NB4 (cell line): ENCODE data around the gene COL4A2.

Experiments used
- DNase-seq: peaks from one replicate; pipeline ENCODE4 v3.0.0; 2010; ENCODE audit warnings: low read depth
- H3K4me3 ChIP-seq: one replicate; pipeline ENCODE4 v1.5.1; 2011; ENCODE audit warnings: mild to moderate bottlenecking, low read depth, low read length, moderate library complexity
- MYC ChIP-seq: IDR thresholded peaks from 2 replicates; pipeline ENCODE4 v1.6.1; 2011; ENCODE audit warnings: low read depth, low read length
- POLR2A ChIP-seq: IDR thresholded peaks from 2 replicates; pipeline ENCODE4 v1.6.1; 2011; ENCODE audit warnings: mild to moderate bottlenecking; ENCODE audit not compliant: insufficient read length; ENCODE audit errors: extremely low read depth
- TF ChIP-seq, protein P1 (sequence below): IDR thresholded peaks from 2 replicates; pipeline ENCODE4 v1.6.1; 2011; ENCODE audit warnings: low read depth, low read length
- TF ChIP-seq, protein P2 (sequence below): IDR thresholded peaks from one replicate; pipeline ENCODE4 v1.5.1; 2012; ENCODE audit warnings: low read depth, low read length

Gene COL4A2

DNA sequence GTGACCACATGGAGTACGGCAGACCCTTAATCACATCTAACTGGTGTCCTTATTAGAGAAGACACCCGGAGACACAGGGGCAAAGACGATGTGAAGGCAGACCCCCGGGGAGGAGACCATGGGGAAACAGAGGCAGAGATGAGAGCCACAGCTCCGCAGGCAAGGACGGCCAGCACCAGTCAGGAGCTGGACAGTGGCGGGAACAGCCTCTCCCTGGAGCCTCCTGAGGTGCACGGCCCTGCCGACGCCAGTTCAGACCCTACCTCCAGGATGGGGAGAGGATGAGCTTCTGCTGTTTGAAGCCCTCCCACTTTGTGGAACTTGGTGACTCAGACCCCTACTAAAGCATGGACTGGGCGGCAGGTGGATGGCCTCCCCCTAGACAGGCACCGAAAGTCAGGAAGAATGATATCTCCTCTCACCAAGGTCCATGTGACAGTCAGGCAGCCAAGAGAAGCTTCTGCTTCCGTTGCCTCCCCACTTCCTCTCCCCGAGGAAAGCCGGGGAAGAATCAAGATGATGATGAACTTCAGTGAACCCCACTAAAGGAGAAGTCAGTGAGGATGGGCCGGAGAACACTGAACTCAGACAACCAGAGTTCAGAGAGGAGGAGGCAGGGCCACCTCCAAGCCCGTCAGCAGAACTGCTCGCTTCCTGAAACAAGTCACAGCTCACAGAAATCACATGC, 229.1 kb downstream of the COL4A2 start:
- H3K4me3 ChIP-seq: no peak overlapping the region
- TF ChIP-seq, protein P1, sequence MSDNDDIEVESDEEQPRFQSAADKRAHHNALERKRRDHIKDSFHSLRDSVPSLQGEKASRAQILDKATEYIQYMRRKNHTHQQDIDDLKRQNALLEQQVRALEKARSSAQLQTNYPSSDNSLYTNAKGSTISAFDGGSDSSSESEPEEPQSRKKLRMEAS: peak; percentile 84
- no peak for TF ChIP-seq POLR2A
- TF ChIP-seq, protein P2, sequence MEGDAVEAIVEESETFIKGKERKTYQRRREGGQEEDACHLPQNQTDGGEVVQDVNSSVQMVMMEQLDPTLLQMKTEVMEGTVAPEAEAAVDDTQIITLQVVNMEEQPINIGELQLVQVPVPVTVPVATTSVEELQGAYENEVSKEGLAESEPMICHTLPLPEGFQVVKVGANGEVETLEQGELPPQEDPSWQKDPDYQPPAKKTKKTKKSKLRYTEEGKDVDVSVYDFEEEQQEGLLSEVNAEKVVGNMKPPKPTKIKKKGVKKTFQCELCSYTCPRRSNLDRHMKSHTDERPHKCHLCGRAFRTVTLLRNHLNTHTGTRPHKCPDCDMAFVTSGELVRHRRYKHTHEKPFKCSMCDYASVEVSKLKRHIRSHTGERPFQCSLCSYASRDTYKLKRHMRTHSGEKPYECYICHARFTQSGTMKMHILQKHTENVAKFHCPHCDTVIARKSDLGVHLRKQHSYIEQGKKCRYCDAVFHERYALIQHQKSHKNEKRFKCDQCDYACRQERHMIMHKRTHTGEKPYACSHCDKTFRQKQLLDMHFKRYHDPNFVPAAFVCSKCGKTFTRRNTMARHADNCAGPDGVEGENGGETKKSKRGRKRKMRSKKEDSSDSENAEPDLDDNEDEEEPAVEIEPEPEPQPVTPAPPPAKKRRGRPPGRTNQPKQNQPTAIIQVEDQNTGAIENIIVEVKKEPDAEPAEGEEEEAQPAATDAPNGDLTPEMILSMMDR: no peak
- TF ChIP-seq MYC: peak; percentile 75; the same call in 1 of the 2 replicates
- DNase-seq: peak; percentile 90

DNA sequence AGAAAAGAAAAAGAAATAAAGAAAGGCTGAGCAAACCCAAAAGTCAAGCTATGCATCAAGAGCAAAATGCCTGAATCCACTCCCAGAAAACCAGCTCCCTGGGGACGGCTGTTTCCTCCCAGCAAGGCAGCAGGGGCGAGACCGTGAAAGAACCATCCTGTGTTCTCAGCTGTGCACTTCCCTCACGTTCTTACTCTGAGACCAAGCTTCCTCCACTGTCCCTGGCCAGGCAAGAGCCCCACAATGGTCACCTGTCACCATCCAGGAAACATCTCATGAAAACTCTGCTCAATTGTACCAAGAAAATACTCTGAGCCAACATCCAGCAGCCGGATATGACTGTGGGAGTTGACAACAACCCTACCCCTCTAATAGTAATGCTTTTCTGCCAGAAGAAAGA, 231.5 kb downstream of the COL4A2 start:
- TF ChIP-seq, protein P1: no peak
- TF ChIP-seq POLR2A: no peak
- TF ChIP-seq, protein P2: no peak
- no peak for TF ChIP-seq MYC
- DNase-seq: peak; percentile 40
- no peak overlapping the region for H3K4me3 ChIP-seq

- no peak overlapping the region for H3K4me3 ChIP-seq
- TF ChIP-seq POLR2A (no peak), MYC (no peak)
- TF ChIP-seq, protein P1: no peak
- TF ChIP-seq, protein P2: no peak
- no peak for DNase-seq
Measured at GRCh38 chr13:110539894-110540293, 232.8 kb downstream of the COL4A2 start.

DNA sequence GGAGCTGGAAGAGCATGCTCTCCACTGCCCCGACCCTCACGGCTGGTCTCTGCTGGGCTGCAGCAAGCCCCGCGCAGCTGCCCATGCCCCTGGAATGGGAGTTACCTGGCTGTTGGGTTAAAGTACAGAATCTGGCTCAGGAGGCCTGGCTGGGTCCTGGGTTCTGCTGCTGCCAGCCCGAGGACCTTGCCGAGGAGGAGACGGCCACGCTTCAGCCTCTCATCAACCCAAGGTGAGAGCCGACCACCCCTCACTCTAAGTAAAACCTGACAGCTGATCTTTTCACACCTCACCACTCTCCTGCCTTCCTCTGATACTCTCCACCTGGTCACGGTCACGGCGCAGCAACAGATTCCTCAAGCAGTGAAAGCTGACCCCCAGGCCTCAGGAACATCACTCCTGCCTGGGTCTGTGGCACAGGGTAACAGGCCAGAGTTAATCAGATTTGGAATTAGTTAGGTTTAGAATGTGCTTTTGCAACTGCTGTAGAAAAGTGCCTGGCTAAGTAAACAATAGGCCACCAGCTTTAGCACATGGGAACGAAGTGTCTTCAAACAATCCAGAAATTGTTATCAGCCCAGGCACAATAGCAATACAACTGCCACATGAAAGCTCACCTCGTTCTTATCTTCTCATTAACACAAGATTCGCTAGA, 233.9 kb downstream of the COL4A2 start:
- DNase-seq: no peak
- TF ChIP-seq POLR2A (no peak), MYC (no peak)
- TF ChIP-seq, protein P2: no peak
- TF ChIP-seq, protein P1: no peak
- no peak overlapping the region for H3K4me3 ChIP-seq

DNA sequence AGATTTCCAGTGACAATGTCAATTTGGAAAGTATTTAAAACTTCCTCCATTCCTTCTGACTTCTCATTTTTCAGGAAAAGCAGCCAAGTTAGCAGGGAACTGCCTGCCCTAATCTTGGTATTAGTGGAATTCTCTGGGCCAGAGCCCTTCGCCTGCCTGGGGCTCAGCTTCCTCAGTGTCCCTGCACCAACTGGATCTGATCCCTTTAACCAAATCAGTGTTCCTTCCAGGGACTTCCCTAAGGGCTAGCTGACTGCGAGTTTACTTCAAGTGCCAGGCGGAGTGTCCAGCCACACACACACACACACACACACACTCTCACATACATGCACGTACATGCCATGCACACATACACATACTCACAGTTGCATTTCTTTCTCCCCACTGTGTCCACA, 234.4 kb downstream of the COL4A2 start:
- H3K4me3 ChIP-seq: no peak overlapping the region
- TF ChIP-seq POLR2A (no peak), MYC (no peak)
- TF ChIP-seq, protein P2: no peak
- TF ChIP-seq, protein P1: no peak
- DNase-seq: no peak
